Upper lobe of left lung (tissue), 6 donors: ENCODE data around the gene EIPR1. TPM values are rescaled to one million over a fixed set of nuclear protein-coding genes. Genes with fewer than 3 reads are reported as not detected.

ENCODE experiments used
- ATAC-seq, 2 donors: fragments of 200-7000 bp; cut with Tn5 transposase; one replicate each; pipeline ENCODE4 v1.9.1; 2022; ENCODE audit warnings: mild to moderate bottlenecking in 2 of 2, moderate library complexity in 2 of 2; ENCODE audit not compliant: low FRiP score in 2 of 2
- DNase-seq, 2 donors: peaks; one replicate each; pipeline ENCODE4 v3.0.0-alpha.2; 2019 to 2020
- H3K27ac ChIP-seq, 4 donors: fragments of 200-600 bp; sonication (generic); one replicate each; pipeline ENCODE4 v1.5.1; 2016 to 2019
- H3K27me3 ChIP-seq, 4 donors: fragments of 200-600 bp; sonication (generic); one replicate each; pipeline ENCODE4 v1.5.1; 2017 to 2019
- H3K36me3 ChIP-seq, 4 donors: fragments of 200-600 bp; sonication (generic); one replicate each; pipeline ENCODE4 v1.5.1; 2016 to 2019
- H3K4me1 ChIP-seq, 4 donors: fragments of 200-600 bp; sonication (generic); one replicate each; pipeline ENCODE4 v1.5.1; 2018 to 2019
- H3K4me3 ChIP-seq, 4 donors: fragments of 200-600 bp; sonication (generic); one replicate each; pipeline ENCODE4 v1.5.1; 2017 to 2019; ENCODE audit warnings: mild to moderate bottlenecking in 2 of 4, moderate library complexity in 1 of 4
- H3K9me3 ChIP-seq, 4 donors: fragments of 200-600 bp; sonication (generic); one replicate each; pipeline ENCODE4 v1.5.1; 2018 to 2019
- CTCF ChIP-seq, 6 experiments: fragments of 450-650 bp in 4 of 6; fragments of 200-600 bp in 2 of 6; sonication (generic) in 2 of 6; IDR thresholded peaks; one replicate each; pipeline ENCODE4 v1.5.1; 2016 to 2019; ENCODE audit warnings: antibody characterized with exemption in 6 of 6
- EP300 ChIP-seq, 4 donors: sonication (generic); formaldehyde crosslinking; IDR thresholded peaks; one replicate each; pipeline ENCODE4 v1.5.1; 2017; ENCODE audit warnings: antibody characterized with exemption in 4 of 4, control low read depth in 2 of 4
- POLR2A ChIP-seq, 4 donors: fragments of 450-650 bp; IDR thresholded peaks; one replicate each; pipeline ENCODE4 v1.5.1; 2016 to 2017; ENCODE audit warnings: antibody characterized with exemption in 4 of 4, mild to moderate bottlenecking in 2 of 4
- POLR2AphosphoS5 ChIP-seq, 2 donors: sonication (generic); formaldehyde crosslinking; IDR thresholded peaks; one replicate each; pipeline ENCODE4 v1.5.1; 2017; ENCODE audit warnings: antibody characterized with exemption in 2 of 2
- WGBS, 2 donors: methylation state at CpG; one replicate each; pipeline ENCODE4 v1.1.5; 2017 to 2018; 5-methylcytosine and 5-hydroxymethylcytosine counted together
- total RNA-seq, 6 donors: library from RNA; depleted of rRNA in 4 of 6; stranded (reverse); fragments of >200 nt in 4 of 6; gene quantifications; one replicate each; pipeline versions ENCODE4 v1.1.0 to v1.2.1, GENCODE V29; 2016 to 2021
- donor health status: DM: no; HTN: no; CAD: no; lungs with moderate emphysema.
- donor health status: DM: no; HTN: yes; CAD: no; lungs with severe emphysema.

EIPR1 gene
- total RNA-seq, 6 donors from 2014 or later: 17.6 to 39.8 (median 23.6) TPM

GRCh38 chr2:3332133-3332532 is 45.5 kb downstream of the EIPR1 start:
- TF ChIP-seq POLR2AphosphoS5 (IDR thresholded peaks at IDR 0.05): no peak
- no peak for TF ChIP-seq EP300 (IDR thresholded peaks at IDR 0.05)
- TF ChIP-seq CTCF (IDR thresholded peaks at IDR 0.05): no peak
- no peak for TF ChIP-seq POLR2A (IDR thresholded peaks at IDR 0.05)
- H3K9me3 ChIP-seq: no peaks in the 10 kb centered on the region
- no peak for ATAC-seq
- no peak for DNase-seq
- H3K4me3 ChIP-seq: no peak overlapping the region
- WGBS, 2 donors: 96% methylated on average over 8 of the region's 8 CpGs
- H3K4me1 ChIP-seq: no peaks in the 10 kb centered on the region
- H3K36me3 ChIP-seq: peaks cover 4 to 34% (median 16%) of the 10 kb centered on the region in 4 donors
- no peaks in the 10 kb centered on the region for H3K27me3 ChIP-seq
- no peak overlapping the region for H3K27ac ChIP-seq

- TF ChIP-seq POLR2AphosphoS5 (IDR thresholded peaks at IDR 0.05): no peak
- TF ChIP-seq EP300 (IDR thresholded peaks at IDR 0.05): no peak
- no peak for TF ChIP-seq POLR2A (IDR thresholded peaks at IDR 0.05)
- TF ChIP-seq CTCF (IDR thresholded peaks at IDR 0.05): no peak
- Histone ChIP-seq H3K27ac (no peak overlapping the region), H3K4me3 (no peak overlapping the region), H3K4me1 (no peaks in the 10 kb centered on the region), H3K9me3 (no peaks in the 10 kb centered on the region), H3K36me3 (peaks cover 4 to 19% (median 10%) of the 10 kb centered on the region in 4 donors), H3K27me3 (no peaks in the 10 kb centered on the region)
- DNase-seq (no peak), ATAC-seq (no peak)
- 79 to 91% methylated on average over 3 to 5 of the region's 5 CpGs for WGBS, 2 donors
Measured at GRCh38 chr2:3329491-3329890, 48.1 kb downstream of the EIPR1 start.

GRCh38 chr2:3326871-3327270 is 50.7 kb downstream of the EIPR1 start:
- Histone ChIP-seq H3K36me3 (peaks cover 4 to 9% (median 4%) of the 10 kb centered on the region in 4 donors), H3K4me3 (no peak overlapping the region), H3K27ac (no peak overlapping the region), H3K9me3 (no peaks in the 10 kb centered on the region), H3K27me3 (no peaks in the 10 kb centered on the region), H3K4me1 (no peaks in the 10 kb centered on the region)
- WGBS, 2 donors: 87 to 93% methylated on average over 13 to 15 of the region's 15 CpGs
- TF ChIP-seq CTCF (IDR thresholded peaks at IDR 0.05) (no peak), POLR2AphosphoS5 (IDR thresholded peaks at IDR 0.05) (no peak), EP300 (IDR thresholded peaks at IDR 0.05) (no peak), POLR2A (IDR thresholded peaks at IDR 0.05) (no peak)
- ATAC-seq: no peak
- no peak for DNase-seq

GRCh38 chr2:3326182-3326537 is 51.5 kb downstream of the EIPR1 start:
- TF ChIP-seq CTCF (IDR thresholded peaks at IDR 0.05): no peak
- peaks cover 4 to 9% (median 4%) of the 10 kb centered on the region in 4 donors for H3K36me3 ChIP-seq
- DNase-seq: peak in 1 of 2 donors; percentile 8
- H3K4me3 ChIP-seq: no peak overlapping the region
- H3K27me3 ChIP-seq: no peaks in the 10 kb centered on the region
- no peak overlapping the region for H3K27ac ChIP-seq
- H3K4me1 ChIP-seq: no peaks in the 10 kb centered on the region
- H3K9me3 ChIP-seq: no peaks in the 10 kb centered on the region
- no peak for ATAC-seq
- WGBS, 2 donors: 85 to 96% methylated on average over 7 of the region's 7 CpGs

GRCh38 chr2:3325458-3326181 is 52.0 kb downstream of the EIPR1 start:
- Histone ChIP-seq H3K27ac (no peak overlapping the region), H3K9me3 (no peaks in the 10 kb centered on the region), H3K36me3 (peaks cover under 1 to 6% (median under 1%) of the 10 kb centered on the region in 4 donors), H3K27me3 (no peaks in the 10 kb centered on the region), H3K4me3 (no peak overlapping the region), H3K4me1 (no peaks in the 10 kb centered on the region)
- 83 to 92% methylated on average over 11 of the region's 11 CpGs for WGBS, 2 donors
- no peak for TF ChIP-seq POLR2AphosphoS5 (IDR thresholded peaks at IDR 0.05)
- TF ChIP-seq EP300 (IDR thresholded peaks at IDR 0.05): no peak
- TF ChIP-seq POLR2A (IDR thresholded peaks at IDR 0.05): no peak
- no peak for TF ChIP-seq CTCF (IDR thresholded peaks at IDR 0.05)
- DNase-seq: peak in 1 of 2 donors; percentile 16
- no peak for ATAC-seq
